Measurements from ENCODE around the gene TP53I11. TPM values are rescaled to one million over a fixed set of nuclear protein-coding genes. Genes with fewer than 3 reads are reported as not detected.

Gene TP53I11
- total RNA-seq, 1 experiment from 2014 or later = 46.9 TPM

GRCh38 chr11:44926036-44926435 is 24.6 kb downstream of the TP53I11 start:
- Histone ChIP-seq H3K79me2 (ENCODE audit: insufficient read depth, low read length) (no peaks in the 10 kb centered on the region), H3K9me3 (ENCODE audit: control insufficient read depth in 1 of 2, insufficient read depth in 1 of 2, low read depth in 1 of 2, low read length in 2 of 2) (no peaks in the 10 kb centered on the region), H3K27ac (ENCODE audit: low read depth, low read length) (no peak overlapping the region), H3K4me3 (replicated peaks in 1 of 2; ENCODE audit: low read depth in 1 of 2, low read length in 2 of 2) (no peak overlapping the region), H3K9ac (ENCODE audit: low read length) (no peak overlapping the region), H4K20me1 (ENCODE audit: insufficient read depth) (no peaks in the 10 kb centered on the region), H3K36me3 (ENCODE audit: control insufficient read depth in 1 of 2, insufficient read depth in 2 of 2, low read length in 2 of 2) (no peaks in the 10 kb centered on the region; a peak in 1 of 4 replicates), H3K9me2 (ENCODE audit: insufficient read depth) (no peaks in the 10 kb centered on the region), H3K4me1 (ENCODE audit: control insufficient read depth in 1 of 2, insufficient read depth in 2 of 2, low read length in 2 of 2) (no peaks in the 10 kb centered on the region), H3K4me2 (ENCODE audit: low read length) (no peak overlapping the region), H2AFZ (ENCODE audit: low read depth, low read length, poor library complexity, severe bottlenecking) (no peak overlapping the region), H3K27me3 (ENCODE audit: insufficient read depth, low read length) (no peaks in the 10 kb centered on the region)
- TF ChIP-seq TCF7L2 (IDR thresholded peaks at IDR 0.05; ENCODE audit: borderline replicate concordance, extremely low read depth, insufficient read depth, insufficient read length) (no peak), ZNF274 (IDR thresholded peaks at IDR 0.05; ENCODE audit: low read depth, low read length) (no peak), SIN3A (IDR thresholded peaks at IDR 0.05; ENCODE audit: low read depth) (no peak)
- TF ChIP-seq, protein P1, sequence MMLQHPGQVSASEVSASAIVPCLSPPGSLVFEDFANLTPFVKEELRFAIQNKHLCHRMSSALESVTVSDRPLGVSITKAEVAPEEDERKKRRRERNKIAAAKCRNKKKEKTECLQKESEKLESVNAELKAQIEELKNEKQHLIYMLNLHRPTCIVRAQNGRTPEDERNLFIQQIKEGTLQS (IDR thresholded peaks at IDR 0.05) = no peak
- ATAC-seq (no peak), DNase-seq (ENCODE audit: low read depth, low spot score) (no peak)
- intact Hi-C loops (cut with micrococcal nuclease) = no loop called here
- ChIA-PET POLR2A (no interaction called here), RAD21 (ENCODE audit: low non-redundant PET in 1 of 2, low total read pairs in 2 of 2, uncharacterized antibody in 2 of 2, unreplicated experiment in 2 of 2) (interaction anchor here in 1 of 2 experiments (1.3 kb wide), 1 partner anchor 180 kb away, joined by 11 read pairs; no protein-coding TSS in a partner anchor), CTCF (interaction anchor here (1.4 to 5.2 kb wide), 7 partner anchors 11 to 309 kb away, joined by 3 to 126 read pairs (median 5); no protein-coding TSS in a partner anchor)
- BruUV-seq (replicated peaks) = no TSS peak

DNA sequence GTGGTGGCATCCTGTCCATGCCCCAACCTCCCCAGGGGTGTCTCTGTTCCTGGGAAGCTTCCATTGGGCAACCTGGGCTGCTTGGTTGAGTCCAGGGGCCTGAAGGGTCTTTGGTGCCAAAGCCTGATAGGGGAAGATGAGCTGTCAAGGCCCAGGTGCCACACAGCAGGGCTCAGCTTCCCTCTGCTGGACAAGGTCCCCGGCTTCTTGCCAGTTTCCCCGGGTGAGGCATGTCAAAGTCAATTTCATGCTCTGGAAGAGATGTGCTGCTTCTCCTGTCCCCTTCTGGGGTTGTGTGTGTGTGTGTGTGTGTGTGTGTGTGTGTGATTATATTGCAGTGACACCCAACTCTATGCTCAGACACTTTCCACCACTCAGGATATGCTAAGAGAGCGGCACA is 26.9 kb downstream of the TP53I11 start:
- no peaks in the 10 kb centered on the region for H4K20me1 ChIP-seq (ENCODE audit: insufficient read depth)
- no peak overlapping the region for H3K27ac ChIP-seq (ENCODE audit: low read depth, low read length)
- no peak overlapping the region for H3K9ac ChIP-seq (ENCODE audit: low read length)
- ChIA-PET POLR2A (no interaction called here), RAD21 (ENCODE audit: low non-redundant PET in 1 of 2, low total read pairs in 2 of 2, uncharacterized antibody in 2 of 2, unreplicated experiment in 2 of 2) (no interaction called here), CTCF (interaction anchor here (0.6 to 1.3 kb wide), 2 partner anchors 13 to 186 kb away, joined by 3 to 4 read pairs; no protein-coding TSS in a partner anchor)
- no peaks in the 10 kb centered on the region for H3K79me2 ChIP-seq (ENCODE audit: insufficient read depth, low read length)
- H3K4me1 ChIP-seq (ENCODE audit: control insufficient read depth in 1 of 2, insufficient read depth in 2 of 2, low read length in 2 of 2) = no peaks in the 10 kb centered on the region
- DNase-seq (ENCODE audit: low read depth, low spot score) (no peak), ATAC-seq (no peak)
- no peak overlapping the region for H3K4me3 ChIP-seq (replicated peaks in 1 of 2; ENCODE audit: low read depth in 1 of 2, low read length in 2 of 2)
- intact Hi-C loops (cut with micrococcal nuclease) = no loop called here
- H2AFZ ChIP-seq (ENCODE audit: low read depth, low read length, poor library complexity, severe bottlenecking) = no peak overlapping the region
- BruUV-seq (replicated peaks) = no TSS peak
- no peak overlapping the region for H3K4me2 ChIP-seq (ENCODE audit: low read length)
- H3K27me3 ChIP-seq (ENCODE audit: insufficient read depth, low read length) = no peaks in the 10 kb centered on the region
- H3K9me2 ChIP-seq (ENCODE audit: insufficient read depth) = no peaks in the 10 kb centered on the region
- no peaks in the 10 kb centered on the region for H3K9me3 ChIP-seq (ENCODE audit: control insufficient read depth in 1 of 2, insufficient read depth in 1 of 2, low read depth in 1 of 2, low read length in 2 of 2)
- no peaks in the 10 kb centered on the region for H3K36me3 ChIP-seq (ENCODE audit: control insufficient read depth in 1 of 2, insufficient read depth in 2 of 2, low read length in 2 of 2)
- TF ChIP-seq, protein P2, sequence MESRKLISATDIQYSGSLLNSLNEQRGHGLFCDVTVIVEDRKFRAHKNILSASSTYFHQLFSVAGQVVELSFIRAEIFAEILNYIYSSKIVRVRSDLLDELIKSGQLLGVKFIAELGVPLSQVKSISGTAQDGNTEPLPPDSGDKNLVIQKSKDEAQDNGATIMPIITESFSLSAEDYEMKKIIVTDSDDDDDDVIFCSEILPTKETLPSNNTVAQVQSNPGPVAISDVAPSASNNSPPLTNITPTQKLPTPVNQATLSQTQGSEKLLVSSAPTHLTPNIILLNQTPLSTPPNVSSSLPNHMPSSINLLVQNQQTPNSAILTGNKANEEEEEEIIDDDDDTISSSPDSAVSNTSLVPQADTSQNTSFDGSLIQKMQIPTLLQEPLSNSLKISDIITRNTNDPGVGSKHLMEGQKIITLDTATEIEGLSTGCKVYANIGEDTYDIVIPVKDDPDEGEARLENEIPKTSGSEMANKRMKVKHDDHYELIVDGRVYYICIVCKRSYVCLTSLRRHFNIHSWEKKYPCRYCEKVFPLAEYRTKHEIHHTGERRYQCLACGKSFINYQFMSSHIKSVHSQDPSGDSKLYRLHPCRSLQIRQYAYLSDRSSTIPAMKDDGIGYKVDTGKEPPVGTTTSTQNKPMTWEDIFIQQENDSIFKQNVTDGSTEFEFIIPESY (IDR thresholded peaks at IDR 0.05; ENCODE audit: extremely low read depth, insufficient replicate concordance, low read length) = no peak
- TF ChIP-seq YY1 (IDR thresholded peaks at IDR 0.05; ENCODE audit: extremely low read depth, insufficient replicate concordance, low read depth, low read length) (no peak), SP1 (IDR thresholded peaks at IDR 0.05; ENCODE audit: low read depth) (no peak), CTCF (IDR thresholded peaks at IDR 0.05 in 2 of 3, conservative IDR thresholded peaks at IDR 0.05 in 1 of 3; ENCODE audit: borderline replicate concordance in 1 of 3, insufficient read depth in 1 of 3, low read depth in 2 of 3, low read length in 2 of 3) (no peak), RAD21 (IDR thresholded peaks at IDR 0.05; ENCODE audit: low read depth) (no peak), REST (IDR thresholded peaks at IDR 0.05; ENCODE audit: low read depth) (no peak), POLR2A (IDR thresholded peaks at IDR 0.05; ENCODE audit: borderline replicate concordance, extremely low read depth, insufficient read depth, insufficient read length) (no peak)

All from HCT116 (cell line).